K562 (cell line): ENCODE results near the gene LZTS2. TPM values are rescaled to one million over a fixed set of nuclear protein-coding genes. Genes with fewer than 3 reads are reported as not detected.

Experiments
- CXXC5 ChIP-seq: fragments of 250-450 bp; sonication (Bioruptor Pico); IDR thresholded peaks from 2 replicates; pipeline ENCODE4 v1.8.0; 2022; ENCODE audit warnings: inconsistent platforms, mild to moderate bottlenecking, moderate library complexity
- ELF4 ChIP-seq: fragments of 450-650 bp; formaldehyde crosslinking; IDR thresholded peaks from 2 replicates; pipeline ENCODE4 v1.4.0; 2022; ENCODE audit warnings: missing genetic modification characterization
- ELK1 ChIP-seq: sonication (generic); formaldehyde crosslinking; IDR thresholded peaks from 2 replicates; pipeline ENCODE4 v1.8.1; 2022; ENCODE audit warnings: missing genetic modification reagents
- FOXO4 ChIP-seq: fragments of 450-650 bp; formaldehyde crosslinking; IDR thresholded peaks from 2 replicates; pipeline ENCODE4 v1.4.0; 2020; ENCODE audit warnings: mild to moderate bottlenecking, moderate library complexity
- GTF2F1 ChIP-seq: IDR thresholded peaks from 2 replicates; pipeline ENCODE4 v1.6.1; 2011; ENCODE audit warnings: low read depth, low read length, improper control_type of control experiment
- KLF16 ChIP-seq: IDR thresholded peaks from 2 replicates; pipeline ENCODE4 v1.6.1; 2016; ENCODE audit warnings: antibody characterized with exemption
- MAX ChIP-seq: sonication (generic); formaldehyde crosslinking; IDR thresholded peaks from 2 replicates; pipeline ENCODE4 v1.9.0; 2022; ENCODE audit warnings: mild to moderate bottlenecking, missing genetic modification reagents
- MTA1 ChIP-seq: fragments of 450-650 bp; IDR thresholded peaks from 2 replicates; pipeline ENCODE4 v1.6.1; 2017; ENCODE audit warnings: borderline replicate concordance
- NBN ChIP-seq: fragments of 450-650 bp; IDR thresholded peaks from 2 replicates; pipeline ENCODE4 v1.6.1; 2016; ENCODE audit warnings: low read depth, mild to moderate bottlenecking
- PTTG1 ChIP-seq: fragments of 450-650 bp; IDR thresholded peaks from 2 replicates; pipeline ENCODE4 v1.6.1; 2016; ENCODE audit warnings: low read depth, mild to moderate bottlenecking, missing genetic modification characterization, missing compliant biosample characterization
- RBFOX2 ChIP-seq: fragments of 200-400 bp; formaldehyde crosslinking; IDR thresholded peaks from 2 replicates; pipeline ENCODE4 v1.6.1; 2017; ENCODE audit warnings: low read depth, mild to moderate bottlenecking, low read length, moderate library complexity
- RBM15 ChIP-seq: fragments of 200-400 bp; formaldehyde crosslinking; IDR thresholded peaks from 2 replicates; pipeline ENCODE4 v1.6.1; 2018; ENCODE audit warnings: mild to moderate bottlenecking, low read length, moderate library complexity; ENCODE audit not compliant: insufficient read depth
- SAFB ChIP-seq: fragments of 200-400 bp; formaldehyde crosslinking; IDR thresholded peaks from 2 replicates; pipeline ENCODE4 v1.6.1; 2017; ENCODE audit warnings: low read depth, low read length, borderline replicate concordance
- TSHZ1 ChIP-seq: fragments of 250-450 bp; sonication (Bioruptor Pico); IDR thresholded peaks from 2 replicates; pipeline ENCODE4 v1.4.0; 2020; ENCODE audit warnings: mild to moderate bottlenecking, moderate library complexity
- ZBTB5 ChIP-seq: fragments of 450-650 bp; IDR thresholded peaks from 2 replicates; pipeline ENCODE4 v1.6.1; 2017; ENCODE audit warnings: antibody characterized with exemption
- ZHX1 ChIP-seq: fragments of 150-350 bp; conservative IDR thresholded peaks from 2 replicates; pipeline ENCODE4 v1.6.1; 2014; ENCODE audit warnings: low read length
- polyA plus RNA-seq, 8 experiments: library from polyadenylated mRNA; depleted of rRNA in 4 of 8; stranded (reverse) in 5 of 8; unstranded in 3 of 8; fragments of >200 nt; fragmentation: Nextera tagmentation in 2 of 8; fragmentation: Illumina TruSeq in 1 of 8; extraction: Ambion mirVana in 2 of 8; extraction: Trizol in 1 of 8; gene quantifications; 2 replicates each; pipeline versions ENCODE4 v1.2.1 to v1.2.3, GENCODE V29; 2011 to 2014; ENCODE audit warnings: inconsistent platforms in 1 of 8, missing spikeins in 1 of 8
- total RNA-seq, 7 experiments: library from RNA; depleted of rRNA in 6 of 7; stranded (reverse); fragments of >200 nt in 6 of 7; fragmentation: Illumina TruSeq in 2 of 7; extraction: Trizol in 2 of 7; gene quantifications; 2 replicates each; pipeline versions ENCODE4 v1.2.1 to v1.2.3, GENCODE V29; 2011 to 2021; ENCODE audit warnings: low replicate concordance in 1 of 7

LZTS2 gene
- total and polyA plus RNA-seq, 9 of the 15 experiments (the other 6 are each of a cell fraction or from before 2014, with no cell fraction given) = 0.23 to 42.5 (median 14.7) TPM

- TF ChIP-seq TSHZ1 (CRISPR knock-in tag) (no peak), FOXO4 (CRISPR knock-in tag) (no peak), MTA1 (no peak), ZHX1 (no peak), SAFB (no peak), CXXC5 (CRISPR knock-in tag) (peak; percentile 39), GTF2F1 (no peak), ELF4 (CRISPR knock-in tag) (no peak), ELK1 (no peak), KLF16 (peak; percentile 30; the same call in 1 of the 2 replicates), RBFOX2 (peak; percentile 35; the same call in 1 of the 2 replicates), MAX (peak; percentile 35; the same call in 1 of the 2 replicates), NBN (no peak), RBM15 (no peak), PTTG1 (tag) (no peak), ZBTB5 (no peak)
Measured at GRCh38 chr10:101050208-101051069, 50.8 kb downstream of the LZTS2 start (continued).
